Measurements from ENCODE around the gene FLNC. TPM values are rescaled to one million over a fixed set of nuclear protein-coding genes. Genes with fewer than 3 reads are reported as not detected.

Gene FLNC
- total RNA-seq, 1 donor from 2014 or later: 7.7 TPM

DNA sequence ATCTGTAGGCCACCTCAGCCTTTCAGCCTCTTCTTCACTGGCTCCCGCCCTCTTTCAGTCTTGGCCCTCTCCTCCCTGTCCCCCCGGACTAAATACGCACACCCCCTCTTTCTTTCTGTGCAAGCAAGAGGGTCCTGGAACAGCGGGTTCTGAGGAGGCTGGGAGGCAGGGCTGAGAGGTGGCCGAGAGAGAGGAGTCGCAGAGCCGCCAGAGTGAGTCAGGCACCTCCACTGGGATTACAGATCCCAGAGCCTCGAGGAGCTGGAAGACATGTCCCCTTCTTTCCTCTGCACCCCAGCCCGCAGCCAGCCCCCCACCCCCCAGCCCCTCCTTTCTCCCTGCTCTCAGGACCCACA is 38.3 kb upstream of the FLNC start:
- H3K27me3 Mint-ChIP-seq (ENCODE audit: unreplicated experiment): peaks cover 4% of the 10 kb centered on the region
- no peak overlapping the region for H3K27ac Mint-ChIP-seq (ENCODE audit: unreplicated experiment)
- TF ChIP-seq, protein P1, sequence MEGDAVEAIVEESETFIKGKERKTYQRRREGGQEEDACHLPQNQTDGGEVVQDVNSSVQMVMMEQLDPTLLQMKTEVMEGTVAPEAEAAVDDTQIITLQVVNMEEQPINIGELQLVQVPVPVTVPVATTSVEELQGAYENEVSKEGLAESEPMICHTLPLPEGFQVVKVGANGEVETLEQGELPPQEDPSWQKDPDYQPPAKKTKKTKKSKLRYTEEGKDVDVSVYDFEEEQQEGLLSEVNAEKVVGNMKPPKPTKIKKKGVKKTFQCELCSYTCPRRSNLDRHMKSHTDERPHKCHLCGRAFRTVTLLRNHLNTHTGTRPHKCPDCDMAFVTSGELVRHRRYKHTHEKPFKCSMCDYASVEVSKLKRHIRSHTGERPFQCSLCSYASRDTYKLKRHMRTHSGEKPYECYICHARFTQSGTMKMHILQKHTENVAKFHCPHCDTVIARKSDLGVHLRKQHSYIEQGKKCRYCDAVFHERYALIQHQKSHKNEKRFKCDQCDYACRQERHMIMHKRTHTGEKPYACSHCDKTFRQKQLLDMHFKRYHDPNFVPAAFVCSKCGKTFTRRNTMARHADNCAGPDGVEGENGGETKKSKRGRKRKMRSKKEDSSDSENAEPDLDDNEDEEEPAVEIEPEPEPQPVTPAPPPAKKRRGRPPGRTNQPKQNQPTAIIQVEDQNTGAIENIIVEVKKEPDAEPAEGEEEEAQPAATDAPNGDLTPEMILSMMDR (IDR thresholded peaks at IDR 0.05; ENCODE audit: unreplicated experiment): no peak
- no peaks in the 10 kb centered on the region for H3K9me3 Mint-ChIP-seq (ENCODE audit: unreplicated experiment)
- peaks cover 15% of the 10 kb centered on the region for H3K4me1 Mint-ChIP-seq (ENCODE audit: unreplicated experiment)
- peak overlapping the region; percentile 37 for H3K4me3 Mint-ChIP-seq (ENCODE audit: unreplicated experiment)
- DNase-seq (ENCODE audit: low spot score): no peak
- H3K36me3 Mint-ChIP-seq (ENCODE audit: low read depth, unreplicated experiment): peaks cover 12% of the 10 kb centered on the region

DNA sequence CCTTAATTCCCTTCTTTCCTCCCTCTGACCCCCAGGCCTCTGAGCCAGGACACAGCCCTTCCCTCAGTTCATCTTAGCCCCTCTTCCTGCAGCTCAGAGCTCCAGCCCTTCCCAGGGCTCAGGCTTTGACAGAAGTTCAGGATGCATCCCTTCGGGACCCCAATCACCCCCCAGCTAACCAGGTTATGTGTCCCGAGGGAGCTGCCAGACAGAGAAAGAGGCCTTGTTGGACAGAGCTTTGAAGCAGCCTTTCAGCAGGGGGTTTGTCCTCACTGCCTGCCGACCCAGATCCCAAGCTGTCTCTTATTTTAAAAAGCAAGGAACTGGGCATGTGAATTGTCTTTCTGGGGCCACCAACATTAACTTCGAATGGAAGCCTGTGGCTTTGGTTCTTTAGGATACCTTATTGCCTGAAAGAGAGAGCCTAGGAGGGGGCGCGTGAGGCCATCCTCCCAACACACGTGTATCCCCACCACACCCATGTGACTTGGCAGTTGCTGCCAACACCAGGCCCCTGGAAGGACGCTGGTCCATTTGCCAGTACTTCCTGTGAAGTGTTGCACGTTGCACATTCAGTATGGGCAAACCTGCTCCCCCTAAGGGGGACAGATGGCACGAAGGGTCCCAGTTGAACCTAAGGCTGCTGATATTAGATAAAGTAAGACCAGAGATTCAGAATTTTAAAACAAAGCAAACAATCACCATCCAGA is 37.6 kb upstream of the FLNC start:
- Mint-ChIP-seq H3K36me3 (ENCODE audit: low read depth, unreplicated experiment) (peaks cover 19% of the 10 kb centered on the region), H3K4me3 (ENCODE audit: unreplicated experiment) (peak overlapping the region; percentile 28), H3K27ac (ENCODE audit: unreplicated experiment) (no peak overlapping the region), H3K9me3 (ENCODE audit: unreplicated experiment) (no peaks in the 10 kb centered on the region), H3K27me3 (ENCODE audit: unreplicated experiment) (peaks cover 4% of the 10 kb centered on the region), H3K4me1 (ENCODE audit: unreplicated experiment) (peaks cover 15% of the 10 kb centered on the region)
- no peak for DNase-seq (ENCODE audit: low spot score)
- TF ChIP-seq, protein P1 (IDR thresholded peaks at IDR 0.05; ENCODE audit: unreplicated experiment): no peak

DNA sequence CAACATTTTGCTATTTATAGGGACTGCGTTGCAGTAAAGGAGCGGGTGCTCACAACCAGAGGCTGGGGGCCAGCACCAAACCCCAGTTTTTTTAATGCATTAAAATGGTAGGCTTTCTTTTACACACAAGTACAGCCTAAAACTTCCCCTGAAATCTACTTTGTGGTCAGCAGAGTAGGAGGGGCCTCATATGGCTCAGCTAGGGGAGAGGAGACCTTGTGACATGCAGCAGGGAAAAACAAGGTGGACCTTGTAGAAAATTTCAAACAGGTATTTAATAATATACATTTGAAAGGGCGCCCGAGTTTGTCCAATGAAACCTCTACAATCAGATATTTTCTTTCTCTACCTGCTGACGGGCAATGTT is 37.0 kb upstream of the FLNC start:
- Mint-ChIP-seq H3K27me3 (ENCODE audit: unreplicated experiment) (peaks cover 4% of the 10 kb centered on the region), H3K4me3 (ENCODE audit: unreplicated experiment) (no peak overlapping the region), H3K4me1 (ENCODE audit: unreplicated experiment) (peaks cover 15% of the 10 kb centered on the region), H3K27ac (ENCODE audit: unreplicated experiment) (no peak overlapping the region), H3K9me3 (ENCODE audit: unreplicated experiment) (no peaks in the 10 kb centered on the region), H3K36me3 (ENCODE audit: low read depth, unreplicated experiment) (peaks cover 19% of the 10 kb centered on the region)
- DNase-seq (ENCODE audit: low spot score): no peak
- TF ChIP-seq, protein P1 (IDR thresholded peaks at IDR 0.05; ENCODE audit: unreplicated experiment): no peak

DNA sequence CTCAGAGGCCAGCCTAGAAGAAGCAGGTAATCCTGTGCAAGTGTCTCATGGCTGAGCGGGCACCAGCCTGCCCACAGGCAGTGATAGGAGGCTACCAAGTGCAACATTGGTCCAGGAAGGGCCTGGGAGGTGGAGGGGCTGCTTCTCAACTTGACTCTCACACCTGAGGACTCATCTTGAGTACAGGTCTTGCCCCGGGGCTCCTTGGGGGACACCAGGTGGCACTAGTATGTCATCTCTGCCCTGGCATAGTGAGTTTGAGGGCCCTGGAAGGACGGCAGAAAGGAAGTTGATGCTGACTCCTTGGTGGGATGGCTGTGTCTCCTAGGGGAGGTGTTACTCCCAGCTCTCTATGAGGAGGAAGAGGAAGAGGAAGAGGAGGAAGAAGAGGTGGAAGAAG is 36.2 kb upstream of the FLNC start:
- H3K4me3 Mint-ChIP-seq (ENCODE audit: unreplicated experiment): peak overlapping the region; percentile 82
- TF ChIP-seq, protein P1 (IDR thresholded peaks at IDR 0.05; ENCODE audit: unreplicated experiment): no peak
- no peaks in the 10 kb centered on the region for H3K9me3 Mint-ChIP-seq (ENCODE audit: unreplicated experiment)
- H3K4me1 Mint-ChIP-seq (ENCODE audit: unreplicated experiment): peaks cover 15% of the 10 kb centered on the region
- H3K27me3 Mint-ChIP-seq (ENCODE audit: unreplicated experiment): peaks cover 4% of the 10 kb centered on the region
- peak overlapping the region; percentile 13 for H3K27ac Mint-ChIP-seq (ENCODE audit: unreplicated experiment)
- peaks cover 19% of the 10 kb centered on the region for H3K36me3 Mint-ChIP-seq (ENCODE audit: low read depth, unreplicated experiment)
- DNase-seq (ENCODE audit: low spot score): no peak

DNA sequence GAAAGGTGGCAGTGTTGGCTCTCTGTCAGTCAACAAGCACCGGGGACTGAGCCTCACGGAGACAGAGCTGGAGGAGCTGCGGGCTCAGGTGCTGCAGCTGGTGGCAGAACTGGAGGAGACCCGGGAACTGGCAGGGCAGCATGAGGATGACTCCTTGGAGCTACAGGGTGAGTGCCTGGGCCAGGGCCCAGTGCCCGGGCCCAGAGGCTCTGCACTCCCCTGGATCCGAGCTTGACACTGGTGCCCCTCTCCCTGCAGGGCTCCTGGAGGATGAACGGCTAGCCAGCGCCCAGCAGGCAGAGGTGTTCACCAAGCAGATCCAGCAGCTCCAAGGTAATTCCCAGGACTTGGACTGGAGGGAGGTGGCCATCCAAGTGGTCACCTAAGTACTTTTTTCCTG is 35.8 kb upstream of the FLNC start:
- DNase-seq (ENCODE audit: low spot score): no peak
- H3K4me3 Mint-ChIP-seq (ENCODE audit: unreplicated experiment): peak overlapping the region; percentile 82
- H3K36me3 Mint-ChIP-seq (ENCODE audit: low read depth, unreplicated experiment): peaks cover 19% of the 10 kb centered on the region
- H3K9me3 Mint-ChIP-seq (ENCODE audit: unreplicated experiment): no peaks in the 10 kb centered on the region
- H3K27me3 Mint-ChIP-seq (ENCODE audit: unreplicated experiment): peaks cover 4% of the 10 kb centered on the region
- TF ChIP-seq, protein P1 (IDR thresholded peaks at IDR 0.05; ENCODE audit: unreplicated experiment): no peak
- H3K27ac Mint-ChIP-seq (ENCODE audit: unreplicated experiment): no peak overlapping the region
- peaks cover 15% of the 10 kb centered on the region for H3K4me1 Mint-ChIP-seq (ENCODE audit: unreplicated experiment)
